ENCODE data around the gene DACH2. TPM values are rescaled to one million over a fixed set of nuclear protein-coding genes. Genes with fewer than 3 reads are reported as not detected.

The DACH2 gene
- total and polyA plus RNA-seq, 9 of the 15 experiments (the other 6 are each of a cell fraction or from before 2014, with no cell fraction given), result not detected

DNA sequence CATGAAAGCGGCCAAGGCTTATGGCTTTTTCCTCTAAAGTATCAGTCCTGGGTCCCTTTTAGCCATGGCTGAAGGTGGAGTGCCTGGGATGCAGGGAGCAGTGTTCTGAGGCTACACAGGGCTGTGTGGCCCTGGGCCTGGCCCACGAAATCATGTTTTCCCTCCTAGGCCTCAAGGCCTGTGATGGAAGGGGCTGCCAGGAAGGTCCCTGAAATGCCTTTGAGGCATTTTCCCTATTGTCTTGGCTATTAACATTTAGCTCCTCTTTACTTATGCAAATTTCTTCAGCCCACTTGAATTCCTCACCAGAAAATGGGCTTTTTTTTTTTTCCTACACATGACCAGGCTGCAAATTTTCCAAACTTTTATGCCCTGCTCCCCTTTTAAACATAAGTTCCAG, 657.0 kb downstream of the DACH2 start (continued):
- TF ChIP-seq, protein P1, sequence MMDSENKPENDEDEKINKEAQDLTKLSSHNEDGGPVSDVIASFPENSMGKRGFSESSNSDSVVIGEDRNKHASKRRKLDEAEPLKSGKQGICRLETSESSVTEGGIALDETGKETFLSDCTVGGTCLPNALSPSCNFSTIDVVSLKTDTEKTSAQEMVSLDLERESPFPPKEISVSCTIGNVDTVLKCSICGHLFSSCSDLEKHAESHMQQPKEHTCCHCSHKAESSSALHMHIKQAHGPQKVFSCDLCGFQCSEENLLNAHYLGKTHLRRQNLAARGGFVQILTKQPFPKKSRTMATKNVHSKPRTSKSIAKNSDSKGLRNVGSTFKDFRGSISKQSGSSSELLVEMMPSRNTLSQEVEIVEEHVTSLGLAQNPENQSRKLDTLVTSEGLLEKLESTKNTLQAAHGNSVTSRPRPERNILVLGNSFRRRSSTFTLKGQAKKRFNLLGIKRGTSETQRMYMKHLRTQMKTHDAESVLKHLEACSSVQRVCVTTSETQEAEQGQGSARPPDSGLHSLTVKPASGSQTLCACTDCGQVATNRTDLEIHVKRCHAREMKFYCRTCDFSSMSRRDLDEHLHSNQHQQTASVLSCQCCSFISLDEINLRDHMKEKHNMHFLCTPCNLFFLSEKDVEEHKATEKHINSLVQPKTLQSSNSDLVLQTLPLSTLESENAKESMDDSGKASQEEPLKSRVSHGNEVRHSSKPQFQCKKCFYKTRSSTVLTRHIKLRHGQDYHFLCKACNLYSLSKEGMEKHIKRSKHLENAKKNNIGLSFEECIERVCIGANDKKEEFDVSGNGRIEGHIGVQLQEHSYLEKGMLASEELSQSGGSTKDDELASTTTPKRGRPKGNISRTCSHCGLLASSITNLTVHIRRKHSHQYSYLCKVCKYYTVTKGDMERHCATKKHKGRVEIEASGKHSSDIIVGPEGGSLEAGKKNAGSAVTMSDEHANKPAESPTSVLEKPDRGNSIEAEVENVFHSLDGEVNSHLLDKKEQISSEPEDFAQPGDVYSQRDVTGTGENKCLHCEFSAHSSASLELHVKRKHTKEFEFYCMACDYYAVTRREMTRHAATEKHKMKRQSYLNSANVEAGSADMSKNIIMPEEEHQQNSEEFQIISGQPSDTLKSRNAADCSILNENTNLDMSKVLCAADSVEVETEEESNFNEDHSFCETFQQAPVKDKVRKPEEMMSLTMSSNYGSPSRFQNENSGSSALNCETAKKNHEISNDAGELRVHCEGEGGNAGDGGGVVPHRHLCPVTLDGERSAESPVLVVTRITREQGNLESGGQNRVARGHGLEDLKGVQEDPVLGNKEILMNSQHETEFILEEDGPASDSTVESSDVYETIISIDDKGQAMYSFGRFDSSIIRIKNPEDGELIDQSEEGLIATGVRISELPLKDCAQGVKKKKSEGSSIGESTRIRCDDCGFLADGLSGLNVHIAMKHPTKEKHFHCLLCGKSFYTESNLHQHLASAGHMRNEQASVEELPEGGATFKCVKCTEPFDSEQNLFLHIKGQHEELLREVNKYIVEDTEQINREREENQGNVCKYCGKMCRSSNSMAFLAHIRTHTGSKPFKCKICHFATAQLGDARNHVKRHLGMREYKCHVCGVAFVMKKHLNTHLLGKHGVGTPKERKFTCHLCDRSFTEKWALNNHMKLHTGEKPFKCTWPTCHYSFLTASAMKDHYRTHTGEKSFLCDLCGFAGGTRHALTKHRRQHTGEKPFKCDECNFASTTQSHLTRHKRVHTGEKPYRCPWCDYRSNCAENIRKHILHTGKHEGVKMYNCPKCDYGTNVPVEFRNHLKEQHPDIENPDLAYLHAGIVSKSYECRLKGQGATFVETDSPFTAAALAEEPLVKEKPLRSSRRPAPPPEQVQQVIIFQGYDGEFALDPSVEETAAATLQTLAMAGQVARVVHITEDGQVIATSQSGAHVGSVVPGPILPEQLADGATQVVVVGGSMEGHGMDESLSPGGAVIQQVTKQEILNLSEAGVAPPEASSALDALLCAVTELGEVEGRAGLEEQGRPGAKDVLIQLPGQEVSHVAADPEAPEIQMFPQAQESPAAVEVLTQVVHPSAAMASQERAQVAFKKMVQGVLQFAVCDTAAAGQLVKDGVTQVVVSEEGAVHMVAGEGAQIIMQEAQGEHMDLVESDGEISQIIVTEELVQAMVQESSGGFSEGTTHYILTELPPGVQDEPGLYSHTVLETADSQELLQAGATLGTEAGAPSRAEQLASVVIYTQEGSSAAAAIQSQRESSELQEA (IDR thresholded peaks at IDR 0.05; ENCODE audit: low read depth), result no peak
- no peak for TF ChIP-seq MBD2 (IDR thresholded peaks at IDR 0.05; ENCODE audit: borderline replicate concordance, low read depth)
- TF ChIP-seq HOXB6 (CRISPR knock-in tag; IDR thresholded peaks at IDR 0.05; ENCODE audit: borderline replicate concordance), result no peak
- TF ChIP-seq ZFP30 (CRISPR knock-in tag; IDR thresholded peaks at IDR 0.05; ENCODE audit: borderline replicate concordance), result no peak

Measured in K562 (cell line).